Right cardiac atrium (tissue), 5 donors: Measurements from ENCODE around the gene TXNDC2. TPM values are rescaled to one million over a fixed set of nuclear protein-coding genes. Genes with fewer than 3 reads are reported as not detected.
"Not testable (repeated sequence)": the region's sequence is repeated elsewhere in the genome, so short reads cannot be mapped to it uniquely, and the experiment has no call there.

Source experiments
- ATAC-seq, 2 donors: fragments of 200-7000 bp; cut with Tn5 transposase; one replicate each; pipeline versions ENCODE4 v1.8.0 to v1.9.1; 2020; ENCODE audit warnings: moderate library complexity in 2 of 2, mild to moderate bottlenecking in 1 of 2
- DNase-seq, 3 donors: peaks; one replicate each; pipeline ENCODE4 v3.0.0-alpha.2; 2020
- H3K27ac ChIP-seq: one replicate; pipeline ENCODE4 v1.5.1; 2013; ENCODE audit warnings: mild to moderate bottlenecking, low read length, control low read depth, moderate library complexity
- H3K27me3 ChIP-seq: one replicate; pipeline ENCODE4 v1.6.1; 2013; ENCODE audit not compliant: control insufficient read depth, insufficient read depth
- H3K4me1 ChIP-seq: one replicate; pipeline ENCODE4 v1.6.1; 2013; ENCODE audit warnings: low read length; ENCODE audit not compliant: control insufficient read depth, insufficient read depth
- H3K4me3 ChIP-seq: one replicate; pipeline ENCODE4 v1.5.1; 2013; ENCODE audit warnings: low read length, control low read depth
- H3K9me3 ChIP-seq: one replicate; pipeline ENCODE4 v1.6.1; 2013; ENCODE audit warnings: low read length; ENCODE audit not compliant: control insufficient read depth
- WGBS: extraction: QIAGEN DNeasy Blood & Tissue Kit; methylation state at CpG from one replicate; pipeline ENCODE4 v1.1.7; 2013; 5-methylcytosine and 5-hydroxymethylcytosine counted together
- intact Hi-C, 4 donors: fragments of 100-400 bp; cut with DNase I; formaldehyde crosslinking; loops; one replicate each; pipeline versions ENCODE4 v1.11.0 to v1.14.0; 2022 to 2023
- polyA plus RNA-seq: library from polyadenylated mRNA; stranded (reverse); fragments of 200-250 nt; gene quantifications from one replicate; pipeline ENCODE4 v1.2.3, GENCODE V29; 2013
- total RNA-seq, 4 donors: library from RNA; stranded (reverse); fragmentation: NEBNext Ultra II Directional; extraction: Animal tissue kit (Norgen Biotek cat#: 25700); gene quantifications; one replicate each; pipeline ENCODE4 v1.2.1, GENCODE V29; 2021
- donor health status: healthy with polysubstance abuse.
- donor health status: DM: no; HTN: yes; CAD: no.
- donor health status: DM: no; HTN: no; CAD: no.
- donor health status: DM: no; HTN: yes; CAD: no; lungs with severe emphysema.
- donor health status: DM: yes; HTN: yes; CAD: no.

TXNDC2 gene
- total and polyA plus RNA-seq, 5 donors: 0.23 to 0.42 TPM; not detected in 3

DNA sequence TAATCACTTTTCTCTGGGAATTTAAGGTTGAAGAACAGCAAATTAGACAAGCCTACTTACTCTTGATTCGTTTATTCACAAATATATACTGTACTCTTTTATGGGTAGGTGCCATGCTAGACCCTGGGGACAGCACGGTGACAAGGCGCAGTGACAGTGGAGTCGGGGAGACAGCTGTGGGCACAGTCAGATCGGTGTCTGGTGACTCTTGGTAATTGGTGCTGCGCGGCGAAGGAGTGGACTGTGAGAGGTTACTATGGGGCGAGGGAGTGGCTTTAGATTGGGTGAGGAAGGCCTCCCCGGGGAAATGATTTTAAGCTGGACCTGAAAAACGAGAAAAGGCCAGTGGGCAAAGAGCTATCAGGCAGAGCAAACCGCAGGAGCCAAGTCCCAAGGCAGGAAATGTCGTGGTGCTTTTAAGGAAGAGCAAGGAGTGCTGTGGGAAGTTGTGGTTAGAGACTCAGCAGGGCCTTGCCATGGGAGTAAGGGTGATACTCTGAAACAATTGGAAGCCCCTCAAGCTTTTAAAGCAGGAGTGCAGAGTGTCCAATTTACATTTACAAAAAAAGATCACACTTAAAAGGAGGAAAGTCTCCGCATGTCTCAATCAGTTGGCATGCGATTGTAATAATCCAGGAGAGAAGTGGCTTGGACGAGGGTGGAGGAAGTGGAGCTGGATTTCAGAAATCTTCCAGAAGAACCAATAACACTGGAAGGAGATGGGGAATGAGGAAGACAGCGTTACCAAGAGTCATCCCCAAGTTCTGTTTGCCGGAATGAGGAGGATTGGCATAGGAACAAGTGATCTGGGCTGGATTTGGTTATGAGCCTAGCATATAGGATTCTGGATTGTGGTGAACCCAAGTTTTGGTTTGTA lies 36.1 kb upstream of the TXNDC2 start:
- intact Hi-C loops: no loop called here

DNA sequence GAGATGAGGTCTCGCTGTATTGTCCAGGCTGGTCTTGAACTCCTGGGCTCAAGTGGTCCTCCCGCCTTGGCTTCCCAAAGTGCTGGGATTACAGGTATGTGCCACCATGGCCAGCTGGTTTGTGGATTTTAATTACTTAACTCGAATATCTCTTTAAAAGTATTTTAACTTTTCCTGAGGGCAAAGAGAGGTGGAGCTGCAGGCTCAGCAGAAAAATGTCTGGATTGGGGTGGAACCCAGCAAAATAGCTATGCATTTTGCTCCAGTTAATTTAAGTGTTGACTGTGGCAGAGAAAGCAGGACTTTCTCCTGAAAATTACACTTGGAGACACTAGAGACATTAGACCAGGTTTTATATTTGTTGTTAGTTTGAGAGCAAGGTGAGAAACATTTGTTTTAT lies 35.5 kb upstream of the TXNDC2 start:
- WGBS: 89% methylated on average over 3 of the region's 3 CpGs
- Histone ChIP-seq H3K27me3 (no peaks in the 10 kb centered on the region), H3K4me3 (no peak overlapping the region), H3K4me1 (peaks cover 10% of the 10 kb centered on the region), H3K9me3 (no peaks in the 10 kb centered on the region), H3K27ac (no peak overlapping the region)
- DNase-seq (no peak), ATAC-seq (no peak)
- intact Hi-C loops: no loop called here

More for the DNA sequence above, 36.1 kb upstream of the TXNDC2 start:
- Histone ChIP-seq H3K9me3 (no peaks in the 10 kb centered on the region), H3K4me1 (peaks cover 8% of the 10 kb centered on the region), H3K27ac (peak overlapping the region; percentile 34), H3K4me3 (no peak overlapping the region), H3K27me3 (no peaks in the 10 kb centered on the region)
- DNase-seq: peak; percentile 53 to 78 (median 76)
- ATAC-seq: peak; percentile 84 to 85
- WGBS: 69% methylated on average over 18 of the region's 18 CpGs

GRCh38 chr18:9851511-9851910 lies 34.3 kb upstream of the TXNDC2 start:
- intact Hi-C loops: no loop called here
- Histone ChIP-seq H3K27me3 (no peaks in the 10 kb centered on the region), H3K4me1 (peaks cover 8% of the 10 kb centered on the region), H3K4me3 (no peak overlapping the region), H3K27ac (no peak overlapping the region), H3K9me3 (no peaks in the 10 kb centered on the region)
- 75% methylated on average over 2 of the region's 2 CpGs for WGBS
- no peak for ATAC-seq
- peak in 1 of 3 donors; percentile 58 for DNase-seq

GRCh38 chr18:9852266-9853081 lies 33.3 kb upstream of the TXNDC2 start:
- Histone ChIP-seq H3K27me3 (no peaks in the 10 kb centered on the region), H3K4me3 (no peak overlapping the region), H3K27ac (no peak overlapping the region), H3K4me1 (peaks cover 3% of the 10 kb centered on the region), H3K9me3 (no peaks in the 10 kb centered on the region)
- DNase-seq: no peak
- ATAC-seq: no peak
- intact Hi-C loops: no loop called here
- WGBS: 75% methylated on average over 5 of the region's 5 CpGs

- DNase-seq (no peak), ATAC-seq (peak; percentile 38 to 39)
- 77% methylated on average over 12 of the region's 12 CpGs for WGBS
- Histone ChIP-seq H3K27ac (no peak overlapping the region), H3K4me1 (peaks cover 3% of the 10 kb centered on the region), H3K9me3 (no peaks in the 10 kb centered on the region), H3K27me3 (no peaks in the 10 kb centered on the region), H3K4me3 (no peak overlapping the region)
- intact Hi-C loops: no loop called here
These were observed 30.7 kb upstream of the TXNDC2 start for GRCh38 chr18:9854801-9855676.

GRCh38 chr18:9855681-9856080 lies 30.1 kb upstream of the TXNDC2 start:
- Histone ChIP-seq H3K9me3 (no peaks in the 10 kb centered on the region), H3K27me3 (no peaks in the 10 kb centered on the region), H3K27ac (no peak overlapping the region), H3K4me3 (no peak overlapping the region), H3K4me1 (peaks cover 3% of the 10 kb centered on the region)
- 89% methylated on average over 9 of the region's 9 CpGs for WGBS
- DNase-seq (no peak), ATAC-seq (no peak)
- intact Hi-C loops: no loop called here

DNA sequence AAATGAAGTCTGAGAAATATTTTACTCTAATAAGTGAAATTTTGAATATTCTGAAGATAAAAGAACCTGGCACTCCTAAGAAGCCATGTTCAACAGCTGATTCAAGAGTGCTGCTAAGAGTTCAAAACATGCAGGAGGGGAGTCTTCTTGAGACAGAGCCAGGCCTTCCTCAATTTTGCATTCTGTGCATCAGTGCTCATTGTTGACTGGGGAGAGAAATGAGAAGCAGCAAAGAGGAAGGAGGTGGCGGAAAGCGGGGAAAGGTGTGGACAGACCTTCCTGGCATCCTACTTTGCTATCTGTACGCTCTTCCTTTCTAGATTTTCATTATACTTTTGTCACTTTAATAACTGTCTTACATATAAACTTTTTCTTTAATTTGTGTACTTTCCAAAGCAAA lies 29.7 kb upstream of the TXNDC2 start:
- ATAC-seq (no peak), DNase-seq (no peak)
- intact Hi-C loops: no loop called here
- peaks cover 3% of the 10 kb centered on the region for H3K4me1 ChIP-seq
- 87% methylated on average over 3 of the region's 3 CpGs for WGBS
- H3K27me3 ChIP-seq: no peaks in the 10 kb centered on the region
- no peak overlapping the region for H3K27ac ChIP-seq
- no peaks in the 10 kb centered on the region for H3K9me3 ChIP-seq
- no peak overlapping the region for H3K4me3 ChIP-seq

DNA sequence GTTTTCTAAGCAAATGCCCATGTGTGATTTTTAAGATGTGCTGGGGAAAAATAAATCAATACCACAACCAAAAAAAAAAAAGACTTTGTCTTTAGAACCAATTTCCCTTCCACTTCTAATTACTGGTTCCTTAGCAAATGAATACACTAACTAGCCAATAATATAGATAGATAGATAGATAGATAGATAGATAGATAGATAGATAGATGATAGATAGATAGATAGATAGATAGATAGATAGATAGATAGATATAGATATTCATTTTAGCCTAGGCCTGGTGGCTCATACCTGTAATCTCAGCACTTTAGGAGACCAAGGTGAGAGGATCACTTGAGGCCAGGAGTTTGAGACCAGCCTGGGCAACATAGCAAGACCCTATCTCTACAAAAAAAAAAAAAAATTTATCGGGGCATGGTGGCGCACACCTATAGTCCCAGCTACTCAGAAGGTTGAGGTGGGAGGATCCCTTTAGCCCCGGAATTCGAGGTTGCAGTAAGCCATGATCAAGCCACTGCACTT lies 28.2 kb upstream of the TXNDC2 start:
- H3K4me3 ChIP-seq, H3K27me3 ChIP-seq, H3K27ac ChIP-seq, H3K4me1 ChIP-seq, intact Hi-C loops, H3K9me3 ChIP-seq, ATAC-seq, DNase-seq: not testable (repeated sequence)
- 96% methylated on average over 4 of the region's 4 CpGs for WGBS

DNA sequence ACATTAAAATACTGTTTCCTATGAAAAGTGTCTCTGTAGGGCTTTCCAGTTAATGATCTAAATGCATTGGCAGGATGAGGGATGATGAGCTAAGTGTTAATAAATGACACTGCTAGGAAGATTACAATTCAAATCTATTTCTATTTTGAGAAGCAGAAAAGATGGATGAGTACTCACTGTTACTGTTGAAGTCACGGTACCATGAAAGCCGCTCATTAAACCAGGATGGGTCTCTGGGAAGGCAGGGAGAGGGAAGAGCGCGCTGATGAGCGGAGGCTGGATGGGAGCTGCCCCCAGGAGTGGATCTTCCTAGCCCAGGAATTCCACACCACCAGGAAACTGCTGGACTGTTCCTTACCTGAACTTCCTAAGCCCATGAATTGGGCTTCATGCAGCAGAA lies 27.1 kb upstream of the TXNDC2 start:
- H3K27me3 ChIP-seq: no peaks in the 10 kb centered on the region
- no peak overlapping the region for H3K4me3 ChIP-seq
- no peaks in the 10 kb centered on the region for H3K9me3 ChIP-seq
- DNase-seq (no peak), ATAC-seq (peak; percentile 44 to 54)
- H3K4me1 ChIP-seq: peaks cover 3% of the 10 kb centered on the region
- intact Hi-C loops: no loop called here
- peak overlapping the region; percentile 46 for H3K27ac ChIP-seq
- WGBS: 80% methylated on average over 5 of the region's 5 CpGs

DNA sequence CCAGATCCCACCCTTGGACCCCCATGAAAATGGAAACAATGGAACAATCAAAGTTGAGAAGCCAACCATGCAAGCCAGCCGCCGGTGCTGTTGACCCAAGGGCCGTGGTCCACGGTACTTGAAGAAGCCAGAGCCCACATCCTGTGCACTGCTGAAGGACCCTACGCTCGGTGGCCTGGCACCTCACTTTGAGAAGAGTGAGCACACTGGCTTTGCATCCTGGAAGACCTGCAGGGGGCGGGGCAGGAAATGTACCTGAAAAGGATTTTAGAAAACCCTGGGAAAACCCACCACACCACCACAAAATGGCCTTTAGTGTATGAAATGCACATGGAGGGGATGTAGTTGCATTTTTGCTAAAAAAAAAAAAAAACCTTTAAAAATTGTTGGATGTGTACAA lies 26.5 kb upstream of the TXNDC2 start:
- DNase-seq (no peak), ATAC-seq (no peak)
- Histone ChIP-seq H3K27ac (no peak overlapping the region), H3K4me3 (no peak overlapping the region), H3K4me1 (peaks cover 3% of the 10 kb centered on the region), H3K9me3 (no peaks in the 10 kb centered on the region), H3K27me3 (no peaks in the 10 kb centered on the region)
- WGBS: 98% methylated on average over 7 of the region's 7 CpGs
- intact Hi-C loops: no loop called here
